Measurements from ENCODE around the gene GOLGA6L4. TPM values are rescaled to one million over a fixed set of nuclear protein-coding genes. Genes with fewer than 3 reads are reported as not detected.
"Not testable (repeated sequence)": the region's sequence is repeated elsewhere in the genome, so short reads cannot be mapped to it uniquely, and the experiment has no call there.

The GOLGA6L4 gene
- total and polyA plus RNA-seq, 2 of the 8 experiments (the other 6 are each of a cell fraction or from before 2014, with no cell fraction given): 0.89 to 3.7 TPM

GRCh38 chr15:84192982-84193381 is 42.6 kb upstream of the GOLGA6L4 start:
- H2BK5ac ChIP-seq (ENCODE audit: low read depth, low read length); H3K4me2 ChIP-seq (ENCODE audit: insufficient read depth in 1 of 2, low read depth in 2 of 2, low read length in 2 of 2); H2BK20ac ChIP-seq (ENCODE audit: low read length); H4K8ac ChIP-seq (ENCODE audit: extremely low read depth, insufficient read depth, low read length); CTCF ChIA-PET (ENCODE audit: partially characterized antibody); H3K14ac ChIP-seq (ENCODE audit: insufficient read length); H4K20me1 ChIP-seq (replicated peaks in 1 of 2; ENCODE audit: control insufficient read depth in 1 of 2, insufficient read depth in 2 of 2, low read length in 2 of 2); H3K23ac ChIP-seq (ENCODE audit: insufficient read length); FAIRE-seq; H3K4ac ChIP-seq (replicated peaks; ENCODE audit: insufficient read length, low read depth, low read length); H3K79me1 ChIP-seq (ENCODE audit: low read depth, low read length); H3K79me2 ChIP-seq (ENCODE audit: control insufficient read depth in 1 of 2, insufficient read depth in 2 of 2, low read length in 2 of 2); H2AFZ ChIP-seq (ENCODE audit: low read length); H3K56ac ChIP-seq (replicated peaks; ENCODE audit: insufficient read length, low read depth, low read length); DNase-seq (ENCODE audit: low read depth in 1 of 2, low spot score in 2 of 2); H3K23me2 ChIP-seq (ENCODE audit: low read depth, low read length); H3K36me3 ChIP-seq (ENCODE audit: control insufficient read depth in 2 of 4, insufficient read depth in 4 of 4, low read length in 3 of 4); H2BK15ac ChIP-seq (ENCODE audit: low read length); H2BK120ac ChIP-seq (replicated peaks; ENCODE audit: low read depth, low read length); H2AK5ac ChIP-seq (ENCODE audit: low read depth, low read length); POLR2A ChIA-PET (ENCODE audit: partially characterized antibody); H3K27me3 ChIP-seq (replicated peaks in 1 of 4; ENCODE audit: control insufficient read depth in 3 of 4, extremely low read depth in 1 of 4, insufficient read depth in 3 of 4, low read length in 3 of 4); H3K4me1 ChIP-seq (replicated peaks in 1 of 4; ENCODE audit: control insufficient read depth in 3 of 4, insufficient read depth in 4 of 4, low read length in 3 of 4); H3K9ac ChIP-seq (replicated peaks in 1 of 4; ENCODE audit: extremely low read depth in 1 of 4, low read depth in 3 of 4, low read length in 3 of 4); H4K5ac ChIP-seq (ENCODE audit: insufficient read length, low read depth, low read length); H3K4me3 ChIP-seq (ENCODE audit: extremely low read depth in 1 of 4, insufficient read depth in 2 of 4, low read depth in 3 of 4, low read length in 4 of 4); H3K9me3 ChIP-seq (ENCODE audit: insufficient read depth in 2 of 2, low read depth in 1 of 2, low read length in 1 of 2); H2BK12ac ChIP-seq (ENCODE audit: low read depth, low read length); H4K91ac ChIP-seq (replicated peaks; ENCODE audit: insufficient read length, low read length); H3K27ac ChIP-seq (ENCODE audit: low read depth, low read length); H3K18ac ChIP-seq (ENCODE audit: extremely low read depth, low read length): not testable (repeated sequence)
- no CpG with 5 or more reads among the region's 5 CpGs for WGBS, 2 experiments (ENCODE audit: extremely low coverage in 1 of 2, insufficient coverage in 1 of 2, insufficient read length in 1 of 2, insufficient replicate concordance in 2 of 2, low coverage in 1 of 2, low lambda C conversion rate in 2 of 2, missing lambda C conversion rate in 1 of 2)

- H3K9me3 ChIP-seq (ENCODE audit: insufficient read depth in 2 of 2, low read depth in 1 of 2, low read length in 1 of 2); H2BK20ac ChIP-seq (ENCODE audit: low read length); H3K56ac ChIP-seq (replicated peaks; ENCODE audit: insufficient read length, low read depth, low read length); POLR2A ChIA-PET (ENCODE audit: partially characterized antibody); CTCF ChIA-PET (ENCODE audit: partially characterized antibody); H4K5ac ChIP-seq (ENCODE audit: insufficient read length, low read depth, low read length); DNase-seq (ENCODE audit: low read depth in 1 of 2, low spot score in 2 of 2); H3K27me3 ChIP-seq (replicated peaks in 1 of 4; ENCODE audit: control insufficient read depth in 3 of 4, extremely low read depth in 1 of 4, insufficient read depth in 3 of 4, low read length in 3 of 4); H3K4ac ChIP-seq (replicated peaks; ENCODE audit: insufficient read length, low read depth, low read length); H2BK12ac ChIP-seq (ENCODE audit: low read depth, low read length); H2BK5ac ChIP-seq (ENCODE audit: low read depth, low read length); H3K23me2 ChIP-seq (ENCODE audit: low read depth, low read length); H3K18ac ChIP-seq (ENCODE audit: extremely low read depth, low read length); H3K4me3 ChIP-seq (ENCODE audit: extremely low read depth in 1 of 4, insufficient read depth in 2 of 4, low read depth in 3 of 4, low read length in 4 of 4); H3K79me1 ChIP-seq (ENCODE audit: low read depth, low read length); H3K4me2 ChIP-seq (ENCODE audit: insufficient read depth in 1 of 2, low read depth in 2 of 2, low read length in 2 of 2); FAIRE-seq; H2AFZ ChIP-seq (ENCODE audit: low read length); H4K8ac ChIP-seq (ENCODE audit: extremely low read depth, insufficient read depth, low read length); H3K14ac ChIP-seq (ENCODE audit: insufficient read length); H3K4me1 ChIP-seq (replicated peaks in 1 of 4; ENCODE audit: control insufficient read depth in 3 of 4, insufficient read depth in 4 of 4, low read length in 3 of 4); H2AK5ac ChIP-seq (ENCODE audit: low read depth, low read length); H3K79me2 ChIP-seq (ENCODE audit: control insufficient read depth in 1 of 2, insufficient read depth in 2 of 2, low read length in 2 of 2); H3K27ac ChIP-seq (ENCODE audit: low read depth, low read length); H4K20me1 ChIP-seq (replicated peaks in 1 of 2; ENCODE audit: control insufficient read depth in 1 of 2, insufficient read depth in 2 of 2, low read length in 2 of 2); H2BK120ac ChIP-seq (replicated peaks; ENCODE audit: low read depth, low read length); H3K9ac ChIP-seq (replicated peaks in 1 of 4; ENCODE audit: extremely low read depth in 1 of 4, low read depth in 3 of 4, low read length in 3 of 4); H3K36me3 ChIP-seq (ENCODE audit: control insufficient read depth in 2 of 4, insufficient read depth in 4 of 4, low read length in 3 of 4); H4K91ac ChIP-seq (replicated peaks; ENCODE audit: insufficient read length, low read length); H3K23ac ChIP-seq (ENCODE audit: insufficient read length); H2BK15ac ChIP-seq (ENCODE audit: low read length): not testable (repeated sequence)
- WGBS, 2 experiments (ENCODE audit: extremely low coverage in 1 of 2, insufficient coverage in 1 of 2, insufficient read length in 1 of 2, insufficient replicate concordance in 2 of 2, low coverage in 1 of 2, low lambda C conversion rate in 2 of 2, missing lambda C conversion rate in 1 of 2): no CpG with 5 or more reads among the region's 8 CpGs
Observed at GRCh38 chr15:84195603-84196002, 40.0 kb upstream of the GOLGA6L4 start.

Measured in H1 (cell line).